DMS79 (cell line): ENCODE data around the gene CCR3.

Source experiments
- DNase-seq: peaks from one replicate; lab custom pipeline; 2025; lab: John Stamatoyannopoulos, UW

Gene CCR3

GRCh38 chr3:46298871-46299607 is 56.8 kb downstream of the CCR3 start:
- DNase-seq = no peak

GRCh38 chr3:46299608-46300460 is 57.6 kb downstream of the CCR3 start:
- no peak for DNase-seq

DNA sequence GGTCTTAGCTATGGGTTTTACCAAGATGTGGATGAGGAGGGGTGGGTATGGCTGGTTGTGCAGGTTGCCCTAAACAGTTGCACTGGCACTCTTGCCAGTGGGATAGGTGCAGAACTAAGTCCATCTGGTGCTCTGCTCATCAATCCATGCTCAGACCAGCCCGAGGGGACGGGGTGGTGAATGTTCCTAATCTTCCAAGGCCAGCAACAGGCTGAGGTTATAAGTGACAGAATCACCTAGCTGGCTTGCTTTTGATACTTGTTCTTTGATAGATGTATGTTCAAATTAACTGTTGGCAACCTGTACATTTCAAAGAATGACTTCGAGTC is 58.2 kb downstream of the CCR3 start:
- no peak for DNase-seq

DNA sequence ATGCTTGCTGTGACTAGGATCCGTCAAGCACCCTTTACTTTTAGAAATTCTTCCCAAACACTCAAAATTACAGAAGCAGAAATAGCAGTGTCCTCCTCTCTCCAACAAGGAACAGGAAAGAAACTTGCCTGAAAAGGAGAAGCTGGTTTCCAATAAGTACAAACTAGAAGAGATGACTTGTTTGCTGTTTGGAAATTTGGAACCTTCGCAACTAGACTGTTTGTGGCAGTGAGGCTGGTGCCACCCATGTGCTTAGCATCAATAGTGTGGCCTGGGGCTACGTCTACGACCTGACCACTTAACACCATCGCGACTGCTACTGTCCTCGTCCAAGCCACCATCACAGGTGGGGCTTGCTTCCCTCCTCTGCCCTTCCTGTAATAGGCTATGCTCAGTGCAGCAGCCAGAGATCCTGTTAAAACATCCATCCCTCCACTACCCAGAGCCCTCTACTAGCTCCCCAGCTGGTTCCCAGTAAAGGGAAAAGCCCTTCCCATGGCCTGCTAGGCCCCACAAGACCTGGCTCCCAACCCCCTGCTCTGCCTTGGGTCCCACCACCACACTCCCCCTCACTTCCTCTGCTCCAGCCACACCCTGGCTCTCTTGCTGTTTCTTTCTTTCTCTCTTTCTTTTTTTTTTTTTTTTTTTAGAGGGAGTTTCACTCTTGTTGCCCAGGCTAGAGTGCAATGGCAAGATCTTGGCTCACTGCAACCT is 59.0 kb downstream of the CCR3 start:
- DNase-seq = no peak

DNA sequence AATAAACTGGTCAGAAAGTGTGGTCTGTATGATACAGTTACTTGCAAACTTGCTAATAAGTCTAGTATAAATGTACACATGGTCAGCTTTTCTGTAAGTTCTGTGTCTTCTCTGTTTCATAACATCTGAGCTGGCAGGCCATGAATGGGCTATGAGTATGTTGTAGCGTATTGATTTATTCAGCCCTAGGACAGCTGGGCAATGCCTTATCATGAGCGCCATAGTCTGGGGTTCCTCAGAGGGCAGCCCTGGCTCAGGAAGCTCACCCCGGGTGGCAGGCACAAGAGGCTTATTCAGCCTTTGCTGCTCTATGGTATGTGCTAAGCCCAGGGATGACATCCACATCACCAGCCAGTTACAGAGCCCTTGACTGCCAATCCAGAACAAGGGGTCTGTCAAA is 61.0 kb downstream of the CCR3 start:
- no peak for DNase-seq

DNA sequence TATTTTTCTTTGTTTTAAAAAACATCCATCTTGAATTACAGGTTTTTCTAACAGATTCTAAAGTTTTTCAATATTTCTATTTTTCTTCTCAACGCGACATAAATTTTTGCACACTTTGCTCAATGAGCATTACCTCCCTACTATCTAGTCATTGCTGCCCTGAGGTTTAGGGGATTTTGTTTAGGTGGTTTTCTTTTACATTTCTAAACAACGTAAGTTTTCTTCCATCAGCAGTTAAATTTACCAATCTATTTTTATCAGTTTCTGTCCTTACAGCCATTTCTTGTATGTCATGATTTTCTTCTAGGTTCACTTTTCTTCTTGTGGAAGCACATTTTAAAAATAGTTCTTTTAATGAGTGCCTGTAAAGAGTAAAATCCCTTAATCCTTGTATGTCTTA is 62.5 kb downstream of the CCR3 start:
- no peak for DNase-seq

DNA sequence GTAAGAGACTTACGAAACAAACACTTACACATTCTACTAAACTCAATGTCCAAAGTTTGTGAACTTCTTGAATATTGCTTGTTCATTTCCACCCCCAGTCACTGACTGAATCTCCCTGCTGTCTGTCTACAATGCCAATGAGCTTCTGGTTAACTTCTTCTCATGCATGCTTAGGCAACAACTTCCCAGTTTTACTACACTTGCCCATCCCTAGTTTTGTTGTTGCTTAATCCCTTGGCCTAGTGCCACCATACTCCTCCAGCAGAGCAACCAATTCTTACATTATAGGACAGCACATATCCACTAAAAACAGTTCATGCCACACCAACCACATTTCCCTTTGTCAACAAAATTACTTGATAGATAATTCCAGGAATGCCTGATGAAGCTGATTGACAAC is 70.7 kb downstream of the CCR3 start:
- no peak for DNase-seq

DNA sequence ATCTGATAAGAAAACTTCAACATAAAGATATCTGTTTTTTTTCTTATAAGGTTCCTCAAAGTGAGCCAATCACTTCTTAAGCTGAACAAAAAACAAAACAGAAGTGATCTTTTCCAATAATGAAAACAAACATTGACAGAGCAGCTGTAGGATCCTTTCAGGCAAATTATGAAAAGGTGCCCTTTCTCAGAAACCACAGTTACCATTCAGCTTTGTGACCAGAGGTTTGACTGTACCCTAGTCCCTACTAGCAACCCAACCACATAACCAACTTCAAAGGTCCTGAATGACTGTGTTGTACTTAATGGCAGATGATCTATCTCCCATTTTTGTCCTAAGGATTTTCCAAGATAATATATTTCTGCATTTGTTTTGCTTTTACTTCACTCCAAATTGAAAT is 72.3 kb downstream of the CCR3 start:
- DNase-seq = no peak

- DNase-seq = no peak
Measured at GRCh38 chr3:46316206-46316605, 73.9 kb downstream of the CCR3 start.
